HG03575 (cell line): ENCODE results near the gene KRIT1.
"Not testable (repeated sequence)": the region's sequence is repeated elsewhere in the genome, so short reads cannot be mapped to it uniquely, and the experiment has no call there.

Source experiments
- ATAC-seq: cut with Tn5 transposase; IDR thresholded peaks from one replicate; pipeline ENCODE4 v1.9.1; 2021; ENCODE audit not compliant: unreplicated experiment, insufficient number of reproducible peaks, low FRiP score; ENCODE audit errors: extremely low read depth

KRIT1 gene

DNA sequence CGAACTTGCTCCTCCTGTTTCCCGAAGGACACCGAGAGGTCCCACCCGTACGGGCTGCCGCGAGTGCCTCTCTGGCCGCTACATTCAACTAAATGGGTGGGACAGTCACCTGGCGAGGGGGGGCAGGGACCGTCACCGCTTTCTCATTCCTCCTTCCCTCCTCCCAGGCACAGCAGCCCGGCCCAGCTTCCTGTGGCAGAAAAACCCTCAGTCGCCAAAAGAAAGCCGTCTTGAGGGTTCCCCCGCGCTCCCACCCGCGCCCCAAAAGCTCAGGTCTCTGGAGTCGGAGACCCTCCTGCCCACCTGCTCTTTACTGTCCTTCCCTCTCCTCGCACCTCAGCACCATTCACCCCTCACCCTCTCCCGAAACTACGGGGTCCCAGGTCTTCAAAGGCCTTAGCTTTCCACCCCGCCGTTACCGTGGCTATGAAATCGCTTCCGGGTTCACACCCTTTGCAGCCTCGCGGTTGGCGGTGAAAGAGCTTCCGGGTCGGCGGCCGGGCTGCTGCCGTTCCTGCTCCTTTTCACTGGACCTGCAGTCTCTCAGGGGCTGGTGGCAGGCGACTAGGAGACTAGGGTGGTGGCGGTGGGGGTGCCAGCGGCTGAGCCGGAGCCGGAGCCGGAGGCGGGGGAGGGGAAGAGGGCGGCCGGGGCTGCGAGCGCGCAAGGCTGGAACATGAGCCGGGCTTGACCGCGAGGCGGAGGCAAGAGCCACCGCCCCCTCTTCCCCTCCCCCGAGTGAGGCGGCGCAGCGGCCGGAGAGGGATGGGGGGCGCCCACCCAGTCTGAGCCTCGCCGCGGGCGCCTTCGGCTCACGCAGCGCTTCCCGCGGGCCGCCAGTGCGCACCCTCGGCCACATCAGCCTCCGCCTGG lies at the start of gene KRIT1, which contains the start of gene ANKIB1:
Gene KRIT1 (minus strand): TSS at position 428 of the 873 bp plus-strand sequence. CDS start 3,779 bp downstream, outside the sequence.
Gene ANKIB1 (plus strand): TSS at position 488 of the 873 bp plus-strand sequence. CDS start 49,005 bp downstream, outside the sequence.
- peak; percentile 37 for ATAC-seq

DNA sequence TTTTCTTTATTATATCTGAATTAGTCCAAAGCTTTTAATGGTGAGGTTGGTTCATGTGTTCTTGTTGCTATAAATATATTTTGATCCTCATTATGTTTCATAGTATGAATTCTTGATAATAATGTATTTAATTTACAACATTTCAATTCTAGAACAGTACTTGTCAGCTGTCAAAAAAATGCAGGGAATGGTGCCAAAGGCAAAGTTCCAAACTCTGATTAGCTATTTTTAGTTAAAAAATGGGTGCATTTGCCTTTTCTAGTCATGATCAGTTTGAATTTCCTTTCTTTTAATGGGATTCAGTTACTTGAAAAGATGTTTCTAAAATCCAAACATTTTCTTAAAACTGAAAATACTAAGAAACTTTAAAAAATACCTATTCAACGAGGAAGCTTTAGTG lies 49.7 kb upstream of the KRIT1 start:
- no peak for ATAC-seq

DNA sequence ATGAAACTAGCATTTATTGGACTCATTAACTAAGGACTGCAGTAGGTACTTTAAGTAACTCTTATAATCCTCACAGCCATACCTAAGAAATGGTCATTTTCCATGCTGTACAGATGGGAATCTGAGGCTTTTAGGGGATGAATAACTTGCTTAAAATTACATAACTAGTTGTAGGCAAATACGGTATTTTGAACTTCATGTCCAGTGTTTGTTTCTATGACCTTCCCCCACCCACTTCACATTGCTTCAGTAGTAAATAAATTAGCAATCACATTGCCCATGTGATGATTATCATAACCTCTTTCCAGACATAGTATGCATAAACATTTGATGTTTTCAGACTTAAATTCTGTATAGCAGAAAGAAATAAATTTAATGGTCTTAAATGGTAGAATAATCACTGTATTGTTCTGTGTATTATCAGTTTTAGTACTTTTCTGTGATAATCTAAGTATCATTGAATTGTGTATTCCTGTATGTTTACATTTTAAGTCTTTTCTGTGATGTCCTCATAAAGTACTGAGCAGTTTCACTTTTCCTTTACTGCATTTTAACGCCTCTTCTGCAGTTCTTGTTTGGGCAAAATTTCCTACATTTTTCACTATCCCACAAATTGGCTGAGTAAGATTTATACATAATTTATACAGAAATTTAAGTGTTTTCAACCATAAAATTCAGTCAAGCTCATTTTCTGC lies 48.3 kb upstream of the KRIT1 start:
- no peak for ATAC-seq

DNA sequence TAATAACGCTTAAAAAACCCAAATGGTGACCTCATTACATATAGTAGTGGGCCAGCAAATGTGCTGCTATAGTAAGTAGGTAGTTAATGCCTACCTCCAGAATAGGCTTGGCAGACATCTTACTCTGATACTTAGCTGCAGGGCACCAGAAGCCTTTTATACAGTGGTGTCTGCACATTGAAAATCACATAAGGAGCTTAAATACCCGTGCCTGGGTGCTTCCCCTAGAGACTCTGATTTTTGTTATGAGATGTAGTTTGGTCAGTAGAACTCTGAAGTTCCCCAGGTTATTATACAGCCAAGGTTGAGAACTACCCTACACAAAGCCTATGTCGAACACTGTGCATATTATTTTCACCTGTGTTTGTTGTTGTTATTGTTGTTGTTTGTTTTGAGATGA lies 47.3 kb upstream of the KRIT1 start:
- ATAC-seq = no peak

DNA sequence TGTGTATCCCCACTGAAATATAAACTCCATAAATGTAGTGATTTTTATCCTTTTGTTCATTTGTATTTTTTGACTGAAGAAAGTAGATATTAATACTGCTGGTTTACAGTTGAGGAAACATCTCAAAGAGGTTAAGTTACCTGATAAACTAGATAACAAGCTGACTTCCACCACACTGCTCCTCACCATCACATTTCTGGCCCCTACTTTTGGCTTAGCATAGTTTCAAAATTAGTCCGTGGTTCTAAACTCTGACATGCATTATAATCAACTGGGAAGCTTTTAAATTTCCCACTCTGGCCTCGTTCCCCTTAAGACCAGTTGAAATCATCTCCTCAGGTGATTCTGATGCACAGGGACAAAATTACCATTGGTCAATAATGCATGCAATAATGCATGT lies 43.6 kb upstream of the KRIT1 start:
- ATAC-seq = no peak

DNA sequence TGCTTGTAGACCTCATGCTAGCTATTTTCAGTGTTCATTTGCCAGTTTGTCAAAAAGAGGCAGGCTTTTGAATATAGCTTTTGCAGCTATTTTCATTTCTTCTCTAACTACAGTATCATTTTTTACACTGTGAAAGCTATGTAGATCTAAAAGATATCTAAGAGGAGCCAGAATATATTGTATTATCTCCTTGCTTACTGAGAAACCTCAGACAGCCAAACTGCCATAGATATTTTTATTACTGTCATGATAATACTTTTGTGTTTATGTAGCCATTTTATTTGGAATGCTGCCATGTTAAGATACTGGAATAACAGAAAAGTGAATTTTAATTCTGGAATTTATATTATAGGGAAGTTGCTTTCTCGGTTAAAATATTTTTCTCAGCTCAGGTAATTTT lies 37.2 kb upstream of the KRIT1 start:
- no peak for ATAC-seq

DNA sequence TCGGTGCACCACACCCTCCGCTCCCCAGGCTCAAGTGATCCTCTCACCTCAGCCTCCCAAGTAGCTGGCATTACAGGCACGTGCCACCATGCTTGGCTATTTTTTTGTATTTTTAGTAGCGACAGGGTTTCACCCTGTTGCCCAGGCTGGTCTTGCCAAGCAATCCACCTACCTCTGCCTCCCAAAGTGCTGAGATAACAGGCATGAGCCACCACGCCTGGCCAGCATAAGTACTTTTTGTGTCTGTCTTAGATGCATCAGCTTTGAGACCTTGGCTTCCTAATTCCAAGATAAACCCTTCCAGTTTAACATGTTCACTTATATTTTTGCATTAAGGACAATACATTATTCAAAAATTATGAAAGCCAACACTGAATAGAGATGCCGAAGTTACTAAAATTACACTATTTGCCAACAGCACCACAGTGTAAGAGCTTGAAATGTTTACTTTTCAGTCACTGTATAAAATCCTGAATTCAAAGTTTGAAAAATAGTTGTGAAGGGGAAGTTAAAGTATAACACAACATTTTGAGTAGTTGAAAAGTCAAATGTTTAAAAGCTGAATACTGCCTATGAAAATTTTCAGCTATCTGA lies 36.6 kb upstream of the KRIT1 start:
- ATAC-seq = no peak

DNA sequence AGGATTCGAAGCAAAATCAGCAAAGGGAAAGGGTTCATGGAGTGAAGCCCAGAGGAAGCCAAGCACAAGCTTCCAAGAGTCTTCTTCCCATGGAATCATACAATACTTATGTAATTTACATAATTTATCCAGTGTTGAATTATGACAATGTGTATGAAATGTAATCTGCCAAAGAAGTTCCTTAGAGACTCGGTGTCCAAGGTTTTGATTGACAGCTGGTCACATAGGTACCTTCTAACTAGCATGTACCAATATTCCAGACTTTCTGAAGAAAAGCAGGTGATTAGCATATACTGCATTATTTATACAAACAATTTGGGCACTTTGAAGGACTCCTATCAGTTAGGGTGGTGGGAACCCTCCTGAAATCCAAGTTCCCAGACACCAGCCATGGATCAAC lies 35.3 kb upstream of the KRIT1 start:
- no peak for ATAC-seq

DNA sequence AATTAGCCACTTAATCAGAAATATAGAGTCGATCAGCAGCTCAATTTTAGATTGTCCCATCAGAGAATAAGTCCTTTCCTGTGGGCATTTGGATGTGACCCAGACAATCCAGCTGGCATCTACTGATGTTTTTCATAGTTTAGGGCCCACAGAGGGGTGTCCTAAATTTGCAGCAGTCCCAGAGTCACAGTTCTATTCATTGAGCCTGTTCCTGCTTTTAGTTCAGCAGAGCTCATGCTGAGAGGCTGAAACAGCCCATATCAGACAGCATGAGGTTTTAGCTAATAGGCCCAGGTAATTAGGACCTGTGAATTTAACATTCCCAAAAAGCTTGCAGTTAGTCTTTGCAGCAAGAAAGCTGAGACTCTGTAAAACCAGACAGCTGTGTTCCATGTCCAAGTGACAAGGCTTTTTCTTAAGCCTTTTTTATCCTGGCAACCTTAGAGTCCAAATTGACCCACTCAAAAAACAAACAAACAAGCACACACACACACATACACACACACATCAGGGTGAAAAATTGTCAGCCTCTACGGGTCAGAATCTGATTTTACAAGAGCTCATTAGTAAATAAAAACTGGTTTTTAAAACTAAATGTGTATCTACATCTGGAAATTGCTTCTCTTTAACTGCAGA lies 33.8 kb upstream of the KRIT1 start:
- ATAC-seq = no peak

DNA sequence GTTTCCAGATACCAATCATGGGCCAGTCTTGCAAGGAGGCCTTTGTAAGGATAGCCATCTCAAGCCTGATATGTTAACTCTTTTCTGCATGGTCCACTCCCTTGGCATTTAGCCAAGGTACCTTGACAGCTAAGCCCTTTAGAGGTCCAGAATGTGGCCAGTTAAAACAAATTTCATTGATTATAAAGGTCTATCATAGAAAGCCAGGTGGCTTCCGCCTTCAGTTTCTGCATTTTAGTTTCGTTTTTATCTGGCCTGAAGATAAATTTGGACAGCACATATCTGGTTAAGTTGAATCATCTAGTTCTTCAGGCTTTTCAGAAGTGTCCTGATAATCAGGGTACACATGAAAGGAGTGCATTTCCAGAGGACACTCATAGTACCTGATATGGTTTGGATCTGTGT lies 30.7 kb upstream of the KRIT1 start:
- ATAC-seq = peak; percentile 56

DNA sequence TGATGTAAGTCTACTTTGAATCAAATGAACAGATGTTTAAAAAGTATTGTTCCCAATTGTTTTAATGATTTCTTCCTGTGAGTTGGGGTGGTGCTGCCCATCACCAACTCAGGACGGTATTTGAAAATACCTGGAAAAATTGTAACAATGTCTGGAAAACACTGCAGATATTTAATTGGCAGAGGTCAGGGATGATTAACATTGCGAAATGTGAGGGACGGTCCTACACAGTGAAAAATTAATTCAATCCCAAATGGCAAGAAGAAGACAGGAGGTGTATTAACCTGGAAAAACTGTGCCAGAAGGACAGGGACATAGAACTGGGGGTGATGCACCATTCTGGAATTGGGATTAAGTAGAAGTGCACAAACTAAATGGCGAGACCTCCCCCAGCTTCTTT lies 29.6 kb upstream of the KRIT1 start:
- ATAC-seq = no peak

DNA sequence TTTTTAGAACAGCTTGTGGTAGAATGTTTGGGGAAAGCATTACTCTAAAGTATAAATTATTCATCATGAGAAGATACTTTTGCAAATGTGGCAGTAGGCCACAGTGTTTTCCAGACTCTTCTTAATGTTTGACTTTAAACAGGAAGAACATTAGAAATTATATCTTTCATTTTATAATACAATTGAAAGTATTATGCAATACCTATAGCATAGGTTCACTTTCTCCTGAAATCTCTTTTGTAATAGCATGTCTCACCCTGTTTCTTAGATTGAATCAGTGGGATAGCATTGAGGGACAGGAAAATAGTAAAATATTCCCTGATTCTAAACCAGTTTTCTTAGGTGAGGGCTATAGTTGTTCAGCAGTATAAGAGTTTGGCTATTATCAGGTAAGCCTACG lies 23.2 kb upstream of the KRIT1 start:
- ATAC-seq = no peak

DNA sequence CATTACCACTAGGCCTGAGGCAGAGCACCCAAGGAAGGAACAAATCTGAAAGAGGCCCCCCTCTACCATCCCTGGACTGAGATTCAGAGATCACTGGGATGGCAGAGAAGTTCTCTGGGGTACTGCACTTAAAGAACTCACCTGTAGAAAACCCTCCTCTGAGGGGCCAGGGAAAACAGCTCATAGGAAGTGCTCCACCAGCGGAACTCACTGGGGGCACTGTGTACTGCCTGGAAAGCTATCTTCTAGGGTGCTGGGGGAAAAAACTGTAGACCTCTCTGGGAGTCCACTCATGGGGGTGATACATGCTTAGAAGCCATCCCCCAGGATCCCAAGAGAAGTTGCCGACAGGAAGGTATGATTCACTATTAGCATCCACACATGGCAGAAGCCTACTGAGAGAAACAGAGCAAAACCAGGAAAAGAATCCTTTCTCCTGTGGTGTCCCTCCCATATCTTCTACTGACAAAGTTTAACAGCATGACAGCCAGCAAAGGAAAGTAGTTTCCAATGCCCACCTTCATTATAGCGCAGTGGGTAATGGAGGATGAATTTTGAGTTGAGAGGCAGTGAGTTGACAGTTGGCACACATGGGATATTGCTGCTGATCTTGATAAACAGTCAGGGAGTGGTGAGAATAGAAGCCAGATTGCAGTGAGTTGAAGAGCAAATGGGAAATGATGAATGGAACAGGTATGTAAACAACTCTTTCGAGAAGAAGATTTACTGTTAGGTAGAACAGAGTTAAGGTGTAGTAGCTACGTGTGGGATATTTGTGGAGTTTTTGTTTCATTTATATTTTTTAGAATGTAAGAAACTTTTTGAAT lies 20.9 kb upstream of the KRIT1 start:
- no peak for ATAC-seq

DNA sequence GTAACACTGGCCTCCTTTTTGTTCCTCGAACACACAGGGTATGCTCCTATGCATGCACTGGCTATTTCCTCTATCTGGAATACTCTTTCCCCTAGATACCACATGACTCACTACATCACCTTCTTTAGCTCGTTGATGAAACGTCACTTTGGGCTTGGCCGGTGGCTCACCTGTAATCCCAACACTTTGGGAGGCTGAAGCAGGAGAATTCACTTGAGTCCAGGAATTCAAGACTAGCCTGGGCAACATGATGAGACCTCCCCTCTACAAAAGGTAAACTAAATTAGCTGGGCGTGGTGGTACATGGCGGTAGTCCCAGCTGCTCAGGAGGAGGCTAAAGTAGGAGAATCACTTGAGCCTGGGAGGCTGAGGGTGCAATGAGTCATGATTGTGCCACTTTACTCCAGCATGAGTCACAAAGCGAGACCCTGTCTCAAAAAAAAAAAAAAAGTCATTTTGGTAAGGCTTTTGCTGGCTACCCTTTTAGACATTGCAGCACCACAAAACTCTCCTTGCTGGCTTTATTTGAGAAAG lies 14.6 kb upstream of the KRIT1 start:
- ATAC-seq = no peak

DNA sequence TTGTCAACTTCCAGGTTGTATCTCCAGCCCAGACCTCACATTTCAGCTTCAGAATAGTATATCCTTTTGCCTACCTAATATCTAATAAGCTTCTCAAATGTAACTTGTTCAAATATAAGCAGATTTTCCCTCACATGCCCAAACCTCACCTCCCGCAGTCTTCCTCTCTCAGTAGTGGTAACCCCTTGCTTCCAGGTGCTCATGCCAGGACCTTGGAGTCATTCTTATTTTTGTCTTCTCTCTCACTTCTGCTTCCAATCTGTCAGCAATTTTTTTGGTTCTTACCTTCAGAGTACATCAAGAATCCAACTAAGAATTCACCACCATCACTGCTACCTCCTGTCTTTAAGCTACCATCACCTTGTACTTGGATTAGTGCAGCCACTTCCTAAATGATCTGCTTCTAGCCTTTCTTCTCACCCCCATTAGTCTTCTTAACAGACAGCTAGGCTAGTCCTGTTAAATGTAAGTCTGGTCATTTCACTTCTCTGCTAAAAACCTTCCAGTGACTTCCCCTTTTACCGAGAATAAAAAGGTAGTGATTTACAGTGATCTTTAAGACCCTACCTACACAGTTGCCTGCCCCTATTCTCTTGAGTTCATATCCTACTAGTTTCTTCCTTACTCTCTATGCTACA lies 14.0 kb upstream of the KRIT1 start:
- ATAC-seq = no peak

DNA sequence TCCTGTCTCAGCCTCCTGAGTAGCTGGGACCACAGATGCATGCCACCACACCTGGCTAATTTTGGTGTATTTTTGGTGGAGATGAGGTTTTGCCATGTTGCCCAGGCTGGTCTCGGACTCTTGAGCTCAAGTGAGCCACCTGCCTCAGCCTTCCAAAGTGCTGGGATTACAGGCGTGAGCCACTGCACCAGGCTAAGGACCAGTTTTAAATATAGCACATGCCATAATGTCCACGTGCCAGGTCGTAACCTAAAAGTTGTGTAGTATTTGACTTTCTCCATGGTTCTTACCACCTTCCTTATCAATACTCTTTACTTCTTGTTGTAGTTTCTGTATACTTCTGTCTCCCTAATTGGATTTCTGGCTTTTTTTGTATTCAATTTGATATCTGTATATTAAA lies 13.3 kb upstream of the KRIT1 start:
- no peak for ATAC-seq

DNA sequence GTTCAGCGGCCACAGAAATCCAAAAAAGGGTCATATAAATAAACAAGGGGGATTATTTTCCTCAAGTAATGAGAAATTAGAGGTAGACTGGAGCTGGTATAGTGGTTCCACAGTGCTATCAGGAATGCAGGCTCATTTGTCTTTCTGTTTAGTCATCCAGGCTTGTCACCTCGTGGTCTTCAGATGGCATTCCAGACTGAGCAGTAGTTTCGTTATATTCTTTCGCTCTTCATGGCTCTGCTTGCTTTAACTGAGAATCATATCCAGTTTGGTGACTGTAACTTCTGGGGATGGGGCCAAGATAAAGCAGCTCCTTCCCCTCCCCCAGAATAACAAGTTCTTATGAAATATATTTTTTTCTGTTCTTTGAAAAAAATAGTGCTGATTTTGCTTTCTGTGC lies 9.6 kb upstream of the KRIT1 start:
- ATAC-seq = no peak

DNA sequence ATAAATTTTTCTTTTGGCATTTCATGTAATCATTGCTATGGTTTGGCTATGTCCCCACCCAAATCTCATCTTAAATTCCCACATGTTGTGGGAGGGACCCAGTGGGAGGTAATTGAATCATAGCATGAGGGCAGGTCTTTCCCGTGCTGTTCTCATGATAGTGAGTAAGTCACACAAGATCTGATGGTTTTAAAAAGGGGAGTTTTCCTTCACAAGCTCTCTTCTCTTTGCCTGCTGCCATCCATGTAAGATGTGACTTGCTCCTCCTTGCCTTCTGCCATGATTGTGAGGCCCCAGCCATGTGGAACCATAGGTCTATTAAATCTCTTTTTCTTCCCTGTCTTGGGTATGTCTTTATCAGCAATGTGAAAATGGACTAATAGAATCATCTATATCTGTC lies 9.1 kb upstream of the KRIT1 start:
- ATAC-seq = not testable (repeated sequence)
